GM12891 (cell line): Measurements from ENCODE around the gene TIAM2.

Experiments
- POLR2A ChIP-seq: IDR thresholded peaks from 2 replicates; pipeline ENCODE4 v1.6.1; 2011; ENCODE audit warnings: low read depth, low read length, control low read depth
- POLR2AphosphoS5 ChIP-seq: IDR thresholded peaks from 2 replicates; pipeline ENCODE4 v1.6.1; 2011; ENCODE audit warnings: low read depth, low read length, control low read depth
- SPI1 ChIP-seq: IDR thresholded peaks from 2 replicates; pipeline ENCODE4 v1.6.1; 2011; ENCODE audit warnings: low read depth, low read length, control low read depth
- TAF1 ChIP-seq: IDR thresholded peaks from 2 replicates; pipeline ENCODE4 v1.6.1; 2011; ENCODE audit warnings: low read depth, low read length, control low read depth

- no peak for TF ChIP-seq POLR2A
- TF ChIP-seq TAF1 = no peak
- no peak for TF ChIP-seq POLR2AphosphoS5
- TF ChIP-seq SPI1 = no peak
Observed at GRCh38 chr6:155066361-155066760, 71.2 kb downstream of the TIAM2 start.
